ENCODE results near the gene SLC25A25. TPM values are rescaled to one million over a fixed set of nuclear protein-coding genes. Genes with fewer than 3 reads are reported as not detected.

Gene SLC25A25
- total RNA-seq, 1 donor from 2014 or later: 33.0 TPM

DNA sequence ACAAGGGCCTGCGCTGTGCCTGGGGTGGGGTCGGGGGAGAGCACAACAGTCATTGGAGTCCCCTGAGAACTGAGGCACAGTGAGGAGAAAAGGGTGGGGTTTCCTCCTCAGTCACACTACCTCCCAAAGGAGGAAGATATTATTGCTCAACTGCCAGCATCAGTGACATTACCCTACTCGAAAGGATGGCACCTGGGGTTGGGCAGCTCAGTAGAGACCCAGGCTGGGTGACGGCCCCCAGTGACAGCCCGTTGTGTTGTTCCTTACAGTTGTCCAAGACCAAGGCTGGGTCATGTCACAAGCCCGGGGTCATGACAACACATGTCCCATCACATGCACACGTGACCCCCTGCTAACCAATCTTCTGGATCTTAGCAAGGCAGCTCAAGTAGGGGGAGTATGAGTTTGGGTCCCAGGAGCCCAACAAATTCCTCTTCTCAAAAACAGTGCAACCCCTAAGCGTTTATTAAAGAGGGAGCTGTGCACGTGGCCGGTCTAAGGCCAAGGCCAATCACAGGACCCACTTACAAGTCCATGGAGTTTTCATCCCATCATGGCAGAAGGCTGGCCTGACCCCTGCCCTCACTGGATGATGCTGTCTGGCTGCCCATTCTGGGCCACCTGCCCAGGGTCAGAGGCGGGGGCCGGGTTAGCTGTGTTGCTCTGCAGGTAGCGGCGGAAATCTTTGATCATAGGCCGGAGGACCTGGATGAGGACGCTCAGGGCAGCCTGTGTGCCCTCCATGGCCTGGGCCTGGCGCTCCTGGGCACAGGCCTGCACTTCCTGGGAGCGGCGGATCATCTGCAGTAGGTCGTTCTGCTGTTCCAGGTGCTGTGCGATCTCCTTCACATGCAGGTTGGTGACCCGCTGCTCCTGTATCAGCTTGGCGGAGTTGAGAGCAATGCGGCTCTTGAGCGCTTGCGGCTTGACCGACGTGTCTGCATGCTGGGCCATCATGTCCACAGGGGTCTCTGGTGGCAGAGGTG is 4.9 kb upstream of the SLC25A25 start:
- no peaks in the 10 kb centered on the region for H3K36me3 Mint-ChIP-seq (ENCODE audit: unreplicated experiment)
- H3K4me1 Mint-ChIP-seq (ENCODE audit: low read depth, unreplicated experiment): peaks cover 5% of the 10 kb centered on the region
- H3K27ac Mint-ChIP-seq (ENCODE audit: unreplicated experiment): no peak overlapping the region

DNA sequence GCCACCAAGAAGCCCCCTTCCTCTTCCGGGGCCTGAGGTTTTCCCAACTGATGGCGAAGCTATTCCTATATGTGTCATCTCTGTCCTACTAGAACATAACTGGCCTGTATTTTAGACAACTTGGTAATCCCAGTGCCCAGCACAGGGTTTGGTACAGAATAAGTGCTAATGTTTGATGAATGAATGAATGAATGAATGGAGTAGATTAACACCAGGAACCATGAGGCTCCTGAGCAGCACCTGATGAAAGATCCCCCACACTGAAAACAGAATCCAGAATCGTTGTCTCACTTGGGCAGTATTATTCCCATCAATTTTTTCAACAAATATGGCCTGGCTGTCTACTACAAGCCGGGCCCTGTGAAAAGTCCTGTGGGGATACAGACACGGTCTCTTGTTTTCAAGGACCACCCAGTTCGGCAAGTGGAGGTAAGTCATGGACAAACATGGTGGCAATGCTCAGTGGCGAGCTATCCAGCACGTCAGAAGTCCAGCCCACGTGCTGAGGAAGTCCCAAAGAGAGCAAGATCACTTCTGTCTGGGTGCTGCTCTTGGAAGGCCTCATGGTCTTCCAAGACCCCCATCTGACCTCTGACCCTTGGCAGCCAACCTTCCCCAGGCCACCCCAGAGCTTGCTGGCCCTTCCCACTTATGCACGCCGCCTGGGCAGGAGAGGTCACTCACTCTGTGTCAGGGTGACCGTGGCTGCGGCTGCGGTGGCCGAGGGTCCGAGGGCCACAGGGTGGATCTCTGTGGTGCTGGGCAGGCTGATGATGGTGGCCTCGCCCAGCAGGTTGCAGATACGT is 1.9 kb upstream of the SLC25A25 start:
- Mint-ChIP-seq H3K9me3 (ENCODE audit: unreplicated experiment) (peaks cover 8% of the 10 kb centered on the region), H3K27ac (ENCODE audit: unreplicated experiment) (no peak overlapping the region), H3K4me1 (ENCODE audit: low read depth, unreplicated experiment) (peaks cover 13% of the 10 kb centered on the region), H3K4me3 (ENCODE audit: unreplicated experiment) (peak overlapping the region; percentile 79), H3K27me3 (ENCODE audit: unreplicated experiment) (peaks cover 2% of the 10 kb centered on the region), H3K36me3 (ENCODE audit: unreplicated experiment) (no peaks in the 10 kb centered on the region)
- DNase-seq: no peak
- TF ChIP-seq, protein P1, sequence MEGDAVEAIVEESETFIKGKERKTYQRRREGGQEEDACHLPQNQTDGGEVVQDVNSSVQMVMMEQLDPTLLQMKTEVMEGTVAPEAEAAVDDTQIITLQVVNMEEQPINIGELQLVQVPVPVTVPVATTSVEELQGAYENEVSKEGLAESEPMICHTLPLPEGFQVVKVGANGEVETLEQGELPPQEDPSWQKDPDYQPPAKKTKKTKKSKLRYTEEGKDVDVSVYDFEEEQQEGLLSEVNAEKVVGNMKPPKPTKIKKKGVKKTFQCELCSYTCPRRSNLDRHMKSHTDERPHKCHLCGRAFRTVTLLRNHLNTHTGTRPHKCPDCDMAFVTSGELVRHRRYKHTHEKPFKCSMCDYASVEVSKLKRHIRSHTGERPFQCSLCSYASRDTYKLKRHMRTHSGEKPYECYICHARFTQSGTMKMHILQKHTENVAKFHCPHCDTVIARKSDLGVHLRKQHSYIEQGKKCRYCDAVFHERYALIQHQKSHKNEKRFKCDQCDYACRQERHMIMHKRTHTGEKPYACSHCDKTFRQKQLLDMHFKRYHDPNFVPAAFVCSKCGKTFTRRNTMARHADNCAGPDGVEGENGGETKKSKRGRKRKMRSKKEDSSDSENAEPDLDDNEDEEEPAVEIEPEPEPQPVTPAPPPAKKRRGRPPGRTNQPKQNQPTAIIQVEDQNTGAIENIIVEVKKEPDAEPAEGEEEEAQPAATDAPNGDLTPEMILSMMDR (IDR thresholded peaks at IDR 0.05; ENCODE audit: partially characterized antibody, unreplicated experiment): no peak

More for the DNA sequence above, 4.9 kb upstream of the SLC25A25 start:
- Mint-ChIP-seq H3K9me3 (ENCODE audit: unreplicated experiment) (peaks cover 6% of the 10 kb centered on the region), H3K27me3 (ENCODE audit: unreplicated experiment) (no peaks in the 10 kb centered on the region), H3K4me3 (ENCODE audit: unreplicated experiment) (no peak overlapping the region)
- TF ChIP-seq, protein P1 (IDR thresholded peaks at IDR 0.05; ENCODE audit: partially characterized antibody, unreplicated experiment): no peak
- no peak for DNase-seq

DNA sequence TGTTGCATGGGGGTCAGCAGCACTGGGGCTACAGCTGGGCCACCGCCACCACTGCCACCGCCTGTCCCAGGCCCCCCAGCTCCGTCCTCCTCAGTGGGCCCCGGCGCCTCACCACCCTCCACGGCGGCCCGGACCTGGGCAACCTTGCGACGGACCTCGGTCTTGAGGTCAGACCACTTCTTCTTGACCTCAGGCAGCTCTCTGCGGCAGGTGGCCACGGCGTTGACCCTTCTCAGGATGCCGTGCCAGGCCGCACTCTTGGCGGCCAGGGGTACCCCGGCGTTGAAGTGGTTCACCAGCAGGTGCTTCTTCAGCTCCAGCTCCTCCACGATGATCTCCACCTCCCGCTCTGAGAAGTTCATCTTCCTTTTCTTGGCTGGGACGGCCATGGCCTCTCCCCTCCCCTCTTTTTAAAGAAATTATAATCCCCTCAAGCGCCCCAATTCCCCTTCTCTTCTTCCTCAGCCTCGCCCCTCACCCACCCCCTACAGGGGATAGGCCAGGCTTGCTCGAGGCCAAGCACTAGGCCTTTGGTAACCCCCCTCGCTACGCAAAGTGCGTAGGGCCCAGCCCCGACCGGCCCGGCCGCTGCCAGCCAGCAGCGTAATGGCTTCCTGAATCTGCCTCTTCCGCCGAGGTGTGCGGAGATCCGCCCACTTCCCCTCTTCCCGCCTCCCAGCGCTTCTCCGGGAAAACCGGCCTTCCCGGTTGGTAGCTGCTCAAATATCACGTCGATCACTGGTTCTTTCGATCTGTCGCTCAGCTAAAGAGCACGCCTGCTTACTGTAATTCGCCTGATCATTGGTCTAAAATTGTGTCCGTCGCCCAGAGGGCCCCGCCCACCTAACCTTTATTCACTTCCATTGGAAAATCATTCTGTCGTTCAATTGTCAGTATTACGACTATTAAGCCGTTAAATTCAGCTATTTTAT is 1.1 kb upstream of the SLC25A25 start, which contains the start of gene NAIF1:
TSS of gene NAIF1 (minus strand) at position 608 of the 932 bp plus-strand sequence. CDS start at position 389, 219 bp downstream.
- TF ChIP-seq, protein P1 (IDR thresholded peaks at IDR 0.05; ENCODE audit: partially characterized antibody, unreplicated experiment): peak; percentile 15
- Mint-ChIP-seq H3K9me3 (ENCODE audit: unreplicated experiment) (peaks cover 8% of the 10 kb centered on the region), H3K27me3 (ENCODE audit: unreplicated experiment) (peaks cover 2% of the 10 kb centered on the region), H3K27ac (ENCODE audit: unreplicated experiment) (no peak within 1 kb of the TSS), H3K36me3 (ENCODE audit: unreplicated experiment) (no peaks in the 10 kb centered on the region), H3K4me3 (ENCODE audit: unreplicated experiment) (peak within 1 kb of the TSS; percentile 79), H3K4me1 (ENCODE audit: low read depth, unreplicated experiment) (peaks cover 14% of the 10 kb centered on the region)
- peak; percentile 93 for DNase-seq

DNA sequence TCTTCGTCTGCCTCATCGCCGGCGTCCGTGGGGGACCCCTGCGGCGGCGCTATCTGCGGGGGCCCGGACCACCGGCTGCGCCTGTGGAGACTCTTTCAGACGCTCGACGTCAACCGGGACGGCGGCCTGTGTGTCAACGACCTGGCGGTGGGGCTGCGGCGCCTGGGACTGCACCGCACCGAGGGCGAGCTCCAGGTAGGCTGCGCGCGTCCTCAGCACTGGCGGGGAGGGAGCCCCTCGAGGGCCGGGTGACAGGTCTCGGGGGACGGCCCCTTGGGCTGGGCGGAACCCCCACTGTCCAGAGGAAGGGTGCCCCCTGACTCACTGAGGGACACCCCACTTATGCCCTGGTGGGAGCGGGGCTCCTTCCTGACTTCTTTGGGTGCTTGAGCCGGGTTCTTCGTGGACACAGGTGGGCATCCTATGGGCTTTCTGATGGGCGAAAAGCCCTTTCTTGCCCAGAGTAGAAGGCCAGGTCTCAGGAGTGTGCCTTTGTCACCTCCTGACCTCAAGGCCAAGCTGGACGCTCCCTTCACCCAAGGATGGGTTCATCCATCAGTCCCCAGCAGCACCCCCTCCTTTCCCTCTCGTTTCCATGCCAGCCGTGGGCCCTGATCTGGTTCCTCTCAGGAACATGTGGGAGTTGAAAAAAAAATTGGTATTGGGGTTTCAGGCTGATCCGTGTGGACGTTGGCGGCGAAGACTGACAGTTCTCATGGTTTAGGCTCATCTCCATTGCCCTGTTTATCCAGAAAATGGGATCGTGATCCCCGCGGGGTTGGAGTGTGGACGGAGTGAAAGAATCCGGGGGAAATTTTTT is 564 bp downstream of the SLC25A25 start:
- H3K27me3 Mint-ChIP-seq (ENCODE audit: unreplicated experiment): peaks cover 2% of the 10 kb centered on the region
- H3K9me3 Mint-ChIP-seq (ENCODE audit: unreplicated experiment): peaks cover 11% of the 10 kb centered on the region
- peaks cover 21% of the 10 kb centered on the region for H3K4me1 Mint-ChIP-seq (ENCODE audit: low read depth, unreplicated experiment)
- peak overlapping the region; percentile 93 for H3K4me3 Mint-ChIP-seq (ENCODE audit: unreplicated experiment)
- no peaks in the 10 kb centered on the region for H3K36me3 Mint-ChIP-seq (ENCODE audit: unreplicated experiment)
- TF ChIP-seq, protein P1 (IDR thresholded peaks at IDR 0.05; ENCODE audit: partially characterized antibody, unreplicated experiment): no peak
- peak overlapping the region; percentile 86 for H3K27ac Mint-ChIP-seq (ENCODE audit: unreplicated experiment)
- no peak for DNase-seq

Data from glutamatergic neuron (in vitro differentiated cells).